ENCODE data around the gene GALNT7.

- no peak for TF ChIP-seq CTCF (IDR thresholded peaks at IDR 0.05)
- TF ChIP-seq POLR2A (IDR thresholded peaks at IDR 0.05) = no peak
These were observed 125.8 kb downstream of the GALNT7 start for GRCh38 chr4:173294444-173294843.
